Type B pancreatic cell (in vitro differentiated cells): ENCODE data around the gene ZNF133. TPM values are rescaled to one million over a fixed set of nuclear protein-coding genes. Genes with fewer than 3 reads are reported as not detected.

Experiments
- DNase-seq: peaks from one replicate; pipeline ENCODE4 v3.0.0; 2021; ENCODE audit warnings: mixed read lengths; ENCODE audit not compliant: unreplicated experiment; ENCODE audit errors: extremely low spot score
- H3K27ac Mint-ChIP-seq: 2 replicates; pipeline ENCODE4 v1.8.0; 2021; ENCODE audit warnings: mild to moderate bottlenecking, mixed read lengths
- H3K27me3 Mint-ChIP-seq: 2 replicates; pipeline ENCODE4 v1.8.0; 2021; ENCODE audit warnings: mixed read lengths
- H3K36me3 Mint-ChIP-seq: 2 replicates; pipeline ENCODE4 v1.8.0; 2021; ENCODE audit warnings: mixed read lengths
- H3K4me1 Mint-ChIP-seq: one replicate; pipeline ENCODE4 v1.8.0; 2021; ENCODE audit warnings: mixed read lengths; ENCODE audit not compliant: unreplicated experiment
- H3K4me3 Mint-ChIP-seq: 2 replicates; pipeline ENCODE4 v1.8.0; 2021; ENCODE audit warnings: mild to moderate bottlenecking, mixed read lengths
- H3K9me3 Mint-ChIP-seq: 2 replicates; pipeline ENCODE4 v1.8.0; 2021; ENCODE audit warnings: mixed read lengths
- total RNA-seq: library from RNA; stranded (reverse); gene quantifications from 2 replicates; pipeline ENCODE4 v1.2.1, GENCODE V29; 2021; ENCODE audit warnings: low replicate concordance
- TF ChIP-seq, protein P1 (sequence below): fragments of 200-600 bp; sonication (generic); conservative IDR thresholded peaks from 2 replicates; pipeline ENCODE4 v1.5.0; 2021; ENCODE audit warnings: antibody characterized with exemption, mild to moderate bottlenecking

Gene ZNF133
- total RNA-seq, 1 donor from 2014 or later, result 19.8 TPM

DNA sequence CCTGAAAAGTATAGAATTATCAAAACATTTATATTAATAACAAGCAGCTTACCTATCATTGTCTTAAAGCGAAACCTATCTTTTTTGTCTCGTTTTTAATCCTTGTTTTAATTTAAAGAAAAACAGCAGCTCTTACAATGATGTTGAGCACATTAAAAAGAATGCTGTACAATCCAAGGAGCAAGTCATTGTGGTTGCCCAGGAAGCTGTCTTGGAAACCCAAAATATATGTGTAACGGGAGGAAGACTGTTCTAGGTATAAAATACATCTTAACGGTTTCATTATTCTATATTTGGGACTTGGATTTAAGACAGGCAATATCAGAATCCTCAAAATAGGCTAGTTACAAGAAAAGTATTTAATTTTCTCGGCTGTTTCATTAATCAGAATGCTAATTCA is 21.7 kb downstream of the ZNF133 start:
- TF ChIP-seq, protein P1, sequence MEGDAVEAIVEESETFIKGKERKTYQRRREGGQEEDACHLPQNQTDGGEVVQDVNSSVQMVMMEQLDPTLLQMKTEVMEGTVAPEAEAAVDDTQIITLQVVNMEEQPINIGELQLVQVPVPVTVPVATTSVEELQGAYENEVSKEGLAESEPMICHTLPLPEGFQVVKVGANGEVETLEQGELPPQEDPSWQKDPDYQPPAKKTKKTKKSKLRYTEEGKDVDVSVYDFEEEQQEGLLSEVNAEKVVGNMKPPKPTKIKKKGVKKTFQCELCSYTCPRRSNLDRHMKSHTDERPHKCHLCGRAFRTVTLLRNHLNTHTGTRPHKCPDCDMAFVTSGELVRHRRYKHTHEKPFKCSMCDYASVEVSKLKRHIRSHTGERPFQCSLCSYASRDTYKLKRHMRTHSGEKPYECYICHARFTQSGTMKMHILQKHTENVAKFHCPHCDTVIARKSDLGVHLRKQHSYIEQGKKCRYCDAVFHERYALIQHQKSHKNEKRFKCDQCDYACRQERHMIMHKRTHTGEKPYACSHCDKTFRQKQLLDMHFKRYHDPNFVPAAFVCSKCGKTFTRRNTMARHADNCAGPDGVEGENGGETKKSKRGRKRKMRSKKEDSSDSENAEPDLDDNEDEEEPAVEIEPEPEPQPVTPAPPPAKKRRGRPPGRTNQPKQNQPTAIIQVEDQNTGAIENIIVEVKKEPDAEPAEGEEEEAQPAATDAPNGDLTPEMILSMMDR, result no peak
- Mint-ChIP-seq H3K27ac (no peak overlapping the region), H3K4me1 (peaks cover 4% of the 10 kb centered on the region), H3K4me3 (no peak overlapping the region), H3K36me3 (peaks cover 41% of the 10 kb centered on the region), H3K27me3 (no peaks in the 10 kb centered on the region), H3K9me3 (no peaks in the 10 kb centered on the region)
- DNase-seq, result no peak

DNA sequence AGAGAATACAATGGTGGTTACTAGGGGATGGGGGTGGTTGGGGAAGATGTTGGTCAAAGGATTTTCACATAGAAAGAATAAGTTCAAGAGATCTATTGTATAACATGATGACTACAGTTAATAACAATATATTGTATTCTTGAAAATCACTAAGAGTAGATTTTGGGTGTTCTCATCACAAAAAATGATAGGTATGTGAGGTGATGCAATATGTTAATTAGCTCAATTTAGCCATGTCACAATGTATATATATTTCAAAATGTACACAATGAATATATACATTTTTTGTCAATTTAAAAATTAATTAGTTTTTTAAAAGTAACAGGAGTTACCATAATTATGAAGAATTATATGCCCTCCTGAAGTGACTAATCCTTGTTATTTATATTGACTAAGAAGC is 22.3 kb downstream of the ZNF133 start:
- H3K4me3 Mint-ChIP-seq, result no peak overlapping the region
- H3K36me3 Mint-ChIP-seq, result peaks cover 46% of the 10 kb centered on the region
- H3K27ac Mint-ChIP-seq, result no peak overlapping the region
- TF ChIP-seq, protein P1, result no peak
- peaks cover 4% of the 10 kb centered on the region for H3K9me3 Mint-ChIP-seq
- no peaks in the 10 kb centered on the region for H3K27me3 Mint-ChIP-seq
- peaks cover 4% of the 10 kb centered on the region for H3K4me1 Mint-ChIP-seq
- no peak for DNase-seq

DNA sequence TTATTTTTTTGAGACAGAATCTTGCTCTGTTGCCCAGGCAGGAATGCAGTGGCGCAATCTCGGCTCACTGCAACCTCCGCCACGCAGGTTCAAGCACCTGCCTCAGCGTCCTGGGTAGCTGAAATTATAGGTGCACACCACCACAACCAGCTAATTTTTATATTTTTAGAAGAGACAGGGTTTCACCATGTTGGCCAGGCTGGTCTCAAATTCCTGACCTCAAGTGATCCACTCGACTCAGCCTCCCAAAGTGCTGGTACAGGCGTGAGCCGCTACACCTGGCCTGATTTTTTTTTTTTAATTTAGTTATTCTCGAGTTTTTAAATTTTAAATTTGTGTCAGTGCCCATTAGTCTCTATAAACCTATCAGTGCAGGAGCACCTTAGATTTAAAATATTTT is 24.4 kb downstream of the ZNF133 start:
- DNase-seq, result no peak
- TF ChIP-seq, protein P1, result no peak
- Mint-ChIP-seq H3K4me1 (peaks cover 4% of the 10 kb centered on the region), H3K9me3 (peaks cover 5% of the 10 kb centered on the region), H3K4me3 (no peak overlapping the region), H3K27me3 (no peaks in the 10 kb centered on the region), H3K27ac (no peak overlapping the region), H3K36me3 (peaks cover 46% of the 10 kb centered on the region)

DNA sequence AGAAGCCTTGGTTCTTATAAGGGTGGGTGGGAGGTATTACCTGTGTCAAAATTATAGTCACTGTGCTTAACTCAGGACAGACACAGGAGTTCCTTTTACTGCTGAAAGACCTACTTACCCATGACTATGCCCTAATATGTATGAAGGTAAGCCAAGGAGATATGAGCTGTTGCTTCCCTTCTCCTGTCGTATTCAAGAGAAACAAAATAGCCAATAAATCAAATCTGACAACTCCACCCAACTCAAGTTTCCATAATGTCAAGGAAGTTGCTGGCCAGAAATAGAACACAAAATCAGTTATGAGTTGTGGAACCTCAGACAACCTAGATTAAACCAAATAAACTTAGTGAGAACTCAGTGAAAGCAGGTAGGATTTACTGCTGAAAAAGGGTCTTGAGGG is 25.1 kb downstream of the ZNF133 start:
- H3K4me3 Mint-ChIP-seq, result peak overlapping the region; percentile 7
- H3K27me3 Mint-ChIP-seq, result no peaks in the 10 kb centered on the region

DNA sequence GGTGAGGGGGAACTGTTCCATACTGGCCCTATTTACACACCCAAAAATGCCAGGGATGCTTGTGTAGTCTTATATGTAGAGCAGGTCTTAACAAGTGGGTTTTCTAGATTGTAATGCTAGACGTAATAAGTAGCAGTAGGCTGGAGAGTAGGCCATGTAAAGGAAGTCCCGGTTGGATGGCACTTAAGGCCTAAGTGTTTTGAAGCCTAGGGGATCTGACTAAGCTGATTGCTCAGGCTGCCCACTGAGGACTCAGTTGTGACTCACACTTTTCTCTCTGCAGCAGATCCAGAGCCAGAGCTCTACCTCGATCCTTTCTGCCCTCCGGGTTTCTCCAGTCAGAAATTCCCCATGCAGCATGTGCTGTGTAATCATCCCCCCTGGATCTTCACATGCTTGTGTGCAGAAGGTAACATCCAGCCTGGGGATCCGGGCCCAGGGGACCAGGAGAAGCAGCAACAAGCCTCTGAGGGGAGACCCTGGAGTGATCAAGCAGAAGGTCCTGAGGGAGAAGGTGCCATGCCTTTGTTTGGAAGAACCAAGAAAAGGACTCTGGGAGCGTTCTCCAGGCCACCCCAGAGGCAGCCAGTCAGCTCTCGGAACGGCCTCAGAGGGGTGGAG is 26.6 kb downstream of the ZNF133 start:
- TF ChIP-seq, protein P1, result no peak

More for the DNA sequence above, 25.1 kb downstream of the ZNF133 start:
- H3K27ac Mint-ChIP-seq, result peak overlapping the region; percentile 84
- peaks cover 4% of the 10 kb centered on the region for H3K4me1 Mint-ChIP-seq
- TF ChIP-seq, protein P1, result no peak
- H3K9me3 Mint-ChIP-seq, result peaks cover 5% of the 10 kb centered on the region
- no peak for DNase-seq
- H3K36me3 Mint-ChIP-seq, result peaks cover 52% of the 10 kb centered on the region

More for the DNA sequence above, 26.6 kb downstream of the ZNF133 start:
- Mint-ChIP-seq H3K4me3 (no peak overlapping the region), H3K27ac (peak overlapping the region; percentile 37), H3K27me3 (no peaks in the 10 kb centered on the region), H3K9me3 (peaks cover 5% of the 10 kb centered on the region), H3K4me1 (peaks cover 4% of the 10 kb centered on the region), H3K36me3 (peaks cover 51% of the 10 kb centered on the region)
- no peak for DNase-seq
